GM10248 (cell line): ENCODE results near the gene GOLGA6D.
"Not testable (repeated sequence)": the region's sequence is repeated elsewhere in the genome, so short reads cannot be mapped to it uniquely, and the experiment has no call there.

Source experiments
- CTCF ChIA-PET: fragments of 300-600 bp; sonication (Branson Sonifier 250); formaldehyde crosslinking; extraction: SDS; loops from one replicate; lab custom pipeline; 2021; ENCODE audit warnings: antibody characterized with exemption; lab: Yijun Ruan, JAX
- POLR2A ChIA-PET: fragments of 350-650 bp; sonication (Branson Sonifier 250); formaldehyde crosslinking; extraction: SDS; loops from one replicate; lab custom pipeline; 2020; ENCODE audit warnings: antibody characterized with exemption; lab: Yijun Ruan, JAX
- DNase-seq: peaks from one replicate; pipeline ENCODE4 v3.0.0; 2012; ENCODE audit errors: extremely low spot score
- CTCF ChIP-seq: IDR thresholded peaks from 2 replicates; pipeline ENCODE4 v1.5.1; 2012; ENCODE audit warnings: mild to moderate bottlenecking, low read depth; ENCODE audit errors: extremely low read depth, missing control alignments, control extremely low read depth

Gene GOLGA6D

GRCh38 chr15:75327005-75327404 lies 44.4 kb downstream of the GOLGA6D start:
- no peak for TF ChIP-seq CTCF
- DNase-seq = no peak
- ChIA-PET CTCF (no interaction called here), POLR2A (no interaction called here)

- no peak for DNase-seq
- no peak for TF ChIP-seq CTCF
- CTCF ChIA-PET = interaction anchor here (0.8 to 2.0 kb wide), 3 partner anchors 41 to 159 kb away, joined by 3 to 5 read pairs (median 3); partner anchors contain the start of gene MAN2C1
- POLR2A ChIA-PET = no interaction called here
These were observed 44.9 kb downstream of the GOLGA6D start for GRCh38 chr15:75327491-75327890.

- ChIA-PET POLR2A (no interaction called here), CTCF (interaction anchor here (1.0 to 2.0 kb wide), 4 partner anchors 39 to 319 kb away, joined by 3 to 5 read pairs (median 3); partner anchors contain the start of genes MAN2C1 and SNX33)
- TF ChIP-seq CTCF = peak; percentile 11
- no peak for DNase-seq
These were observed 46.1 kb downstream of the GOLGA6D start for GRCh38 chr15:75328493-75329314.

- ChIA-PET CTCF (interaction anchor here (2.0 kb wide), 1 partner anchor 39 kb away, joined by 5 read pairs; the partner anchor contains the start of gene MAN2C1), POLR2A (no interaction called here)
- TF ChIP-seq CTCF = no peak
- no peak for DNase-seq
These were observed 46.9 kb downstream of the GOLGA6D start for GRCh38 chr15:75329571-75329970.

GRCh38 chr15:75332093-75332492 lies 49.5 kb downstream of the GOLGA6D start:
- POLR2A ChIA-PET = not testable (repeated sequence)

GRCh38 chr15:75333654-75334419 lies 51.2 kb downstream of the GOLGA6D start:
- ChIA-PET CTCF (interaction anchor here (0.9 kb wide), 1 partner anchor 353 kb away, joined by 3 read pairs; no protein-coding TSS in a partner anchor), POLR2A (interaction anchor here (0.6 kb wide), 1 partner anchor 304 kb away, joined by 3 read pairs; no protein-coding TSS in a partner anchor)
- not testable (repeated sequence) for DNase-seq

More at GRCh38 chr15:75332093-75332492, 49.5 kb downstream of the GOLGA6D start:
- DNase-seq, CTCF ChIA-PET: not testable (repeated sequence)

- ChIA-PET CTCF (no interaction called here), POLR2A (no interaction called here)
- no peak for TF ChIP-seq CTCF
- no peak for DNase-seq
These were observed 52.7 kb downstream of the GOLGA6D start for GRCh38 chr15:75335313-75335704.
